ENCODE results near the gene PRKCD. TPM values are rescaled to one million over a fixed set of nuclear protein-coding genes. Genes with fewer than 3 reads are reported as not detected.

The PRKCD gene
- total and polyA plus RNA-seq, 9 of the 15 experiments (the other 6 are each of a cell fraction or from before 2014, with no cell fraction given) = 2.5 to 19.5 (median 6.1) TPM

- TF ChIP-seq ATF2 (CRISPR knock-in tag; IDR thresholded peaks at IDR 0.05) = no peak
- no peak for TF ChIP-seq CUX1 (CRISPR knock-in tag; IDR thresholded peaks at IDR 0.05)
- no peak for TF ChIP-seq ZMIZ1 (IDR thresholded peaks at IDR 0.05; ENCODE audit: low read depth in 2 of 2, low read length in 2 of 2)
- TF ChIP-seq HOMEZ (CRISPR knock-in tag; IDR thresholded peaks at IDR 0.05) = no peak
- TF ChIP-seq TFE3 (CRISPR knock-in tag; IDR thresholded peaks at IDR 0.05) = no peak
- no peak for TF ChIP-seq ZNF668 (CRISPR knock-in tag; IDR thresholded peaks at IDR 0.05)
- no peak for TF ChIP-seq PURB (CRISPR knock-in tag; IDR thresholded peaks at IDR 0.05; ENCODE audit: low read depth)
- no peak for TF ChIP-seq PYGO2 (tag; IDR thresholded peaks at IDR 0.05)
- no peak for TF ChIP-seq GTF2B (IDR thresholded peaks at IDR 0.05; ENCODE audit: extremely low read depth, insufficient read length)
- no peak for TF ChIP-seq RBM25 (IDR thresholded peaks at IDR 0.05; ENCODE audit: low read depth, low read length, severe bottlenecking)
- TF ChIP-seq NR2F6 (CRISPR knock-in tag; IDR thresholded peaks at IDR 0.05) = no peak
These were observed 30.6 kb upstream of the PRKCD start, which contains the start of gene RFT1 (continued) for GRCh38 chr3:53130179-53131061.
